ENCODE measurements around the gene CHN2.

DNA sequence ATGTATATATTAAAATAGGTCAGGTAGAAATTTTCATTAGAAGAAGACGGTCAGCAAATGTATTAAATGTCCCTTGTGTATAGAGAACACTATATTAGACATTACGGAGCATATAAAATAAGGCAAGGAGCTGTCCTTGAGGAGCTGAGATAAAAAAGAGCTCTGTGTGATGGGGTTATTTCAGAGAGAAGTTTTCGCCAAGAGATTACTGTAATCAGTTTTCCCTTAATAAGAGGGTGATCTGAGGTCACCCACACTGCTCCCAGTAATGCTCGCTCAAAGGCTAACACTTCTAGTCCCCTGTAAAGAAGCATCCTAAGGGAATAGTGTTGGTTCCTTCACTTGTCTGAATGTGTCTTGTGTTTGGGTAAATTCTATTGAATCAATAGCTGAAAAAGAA lies 282.3 kb downstream of the CHN2 start:
- TF ChIP-seq CEBPB (IDR thresholded peaks at IDR 0.05; ENCODE audit: low read depth) (no peak), POLR2AphosphoS5 (IDR thresholded peaks at IDR 0.05; ENCODE audit: low read depth, low read length) (no peak), POLR2A (IDR thresholded peaks at IDR 0.05; ENCODE audit: borderline replicate concordance, extremely low read depth, insufficient read depth, insufficient read length) (no peak), CTCF (IDR thresholded peaks at IDR 0.05 in 2 of 3, conservative IDR thresholded peaks at IDR 0.05 in 1 of 3; ENCODE audit: borderline replicate concordance in 1 of 3, insufficient read depth in 1 of 3, low read depth in 2 of 3, low read length in 2 of 3) (no peak), EZH2 (IDR thresholded peaks at IDR 0.05) (no peak), REST (IDR thresholded peaks at IDR 0.05; ENCODE audit: low read depth) (no peak), SP1 (IDR thresholded peaks at IDR 0.05; ENCODE audit: low read depth) (no peak), RAD21 (IDR thresholded peaks at IDR 0.05; ENCODE audit: low read depth) (no peak)

Data from HCT116 (cell line).